ENCODE data around the gene RAX2. TPM values are rescaled to one million over a fixed set of nuclear protein-coding genes. Genes with fewer than 3 reads are reported as not detected.

Gene RAX2
- total and polyA plus RNA-seq, 2 donors (not counting 1 experiment from before 2014, with no cell fraction given), result not detected

DNA sequence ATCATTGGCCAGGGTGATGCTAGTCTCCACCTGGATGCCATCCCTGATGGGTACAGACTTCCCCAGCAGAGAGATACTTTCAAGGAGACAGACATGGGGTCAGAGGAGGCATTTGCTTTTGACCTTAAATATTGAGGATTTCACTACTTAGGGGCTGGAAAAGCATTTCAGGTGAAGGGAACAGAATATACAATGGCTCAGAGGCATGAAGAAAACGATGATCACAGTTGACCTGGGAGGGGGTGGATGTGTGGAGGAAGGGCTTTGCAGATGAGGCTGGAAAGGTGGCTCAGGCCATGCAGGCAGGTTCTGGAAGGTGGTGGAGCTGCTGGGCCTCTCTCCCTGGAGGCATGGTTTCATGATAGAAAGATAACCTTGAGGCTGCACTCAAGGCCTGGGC, 10.3 kb upstream of the RAX2 start:
- Histone ChIP-seq H4K20me1 (ENCODE audit: control insufficient read depth, extremely low read depth, insufficient read depth, low read length) (no peaks in the 10 kb centered on the region), H3K4me1 (ENCODE audit: control insufficient read depth, extremely low read depth, insufficient read depth, low read length) (no peaks in the 10 kb centered on the region), H3K27ac (ENCODE audit: insufficient read depth, low read length) (no peak overlapping the region), H3K9ac (ENCODE audit: insufficient read depth, low read length) (no peak overlapping the region), H3K36me3 (ENCODE audit: control insufficient read depth, insufficient read depth, low read length) (no peaks in the 10 kb centered on the region), H3K4me3 (replicated peaks in 1 of 4; ENCODE audit: control extremely low read depth in 1 of 4, insufficient read depth in 1 of 4, low read depth in 3 of 4, low read length in 4 of 4) (no peak overlapping the region), H2AFZ (ENCODE audit: low read length) (no peak overlapping the region), H3K4me2 (ENCODE audit: extremely low read depth, insufficient read depth, low read length) (no peak overlapping the region), H3K79me2 (ENCODE audit: control insufficient read depth, insufficient read depth, low read length) (no peaks in the 10 kb centered on the region), H3K27me3 (ENCODE audit: control insufficient read depth, insufficient read depth, low read length) (peaks cover 2% of the 10 kb centered on the region), H3K9me3 (ENCODE audit: control insufficient read depth, insufficient read depth, low read depth, low read length) (no peaks in the 10 kb centered on the region)
- DNase-seq (ENCODE audit: low read depth in 2 of 2), result no peak
- no peak for TF ChIP-seq EZH2 (IDR thresholded peaks at IDR 0.05; ENCODE audit: low read length, missing control alignments)
- TF ChIP-seq CTCF (conservative IDR thresholded peaks at IDR 0.05 in 1 of 2, IDR thresholded peaks at IDR 0.05 in 1 of 2; ENCODE audit: low read depth in 1 of 2, low read length in 2 of 2), result no peak

DNA sequence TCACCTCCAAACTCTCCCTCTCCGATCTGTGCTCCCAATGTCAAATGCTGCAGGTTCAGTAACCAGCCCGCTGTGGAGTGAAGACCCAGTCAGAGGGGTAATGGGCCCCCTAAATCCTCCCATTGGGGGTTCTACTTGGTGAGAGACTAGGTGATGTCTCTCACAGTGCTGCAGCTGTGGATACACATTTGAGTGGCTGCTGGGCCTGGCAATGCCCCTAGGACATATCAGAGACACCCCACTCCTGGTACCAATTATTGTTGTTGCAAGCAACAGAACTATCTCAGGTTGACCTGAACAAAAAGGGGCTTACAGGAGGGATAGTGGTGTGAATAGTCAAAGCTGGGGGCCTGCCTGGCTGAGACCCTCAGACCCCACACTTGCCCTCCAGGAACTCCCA, 9.6 kb upstream of the RAX2 start:
- H3K4me3 ChIP-seq (replicated peaks in 1 of 4; ENCODE audit: control extremely low read depth in 1 of 4, insufficient read depth in 1 of 4, low read depth in 3 of 4, low read length in 4 of 4), result no peak overlapping the region
- no peak overlapping the region for H3K9ac ChIP-seq (ENCODE audit: insufficient read depth, low read length)
- H3K27ac ChIP-seq (ENCODE audit: insufficient read depth, low read length), result no peak overlapping the region
- TF ChIP-seq EZH2 (IDR thresholded peaks at IDR 0.05; ENCODE audit: low read length, missing control alignments), result no peak
- no peak for TF ChIP-seq CTCF (conservative IDR thresholded peaks at IDR 0.05 in 1 of 2, IDR thresholded peaks at IDR 0.05 in 1 of 2; ENCODE audit: low read depth in 1 of 2, low read length in 2 of 2)
- H3K9me3 ChIP-seq (ENCODE audit: control insufficient read depth, insufficient read depth, low read depth, low read length), result no peaks in the 10 kb centered on the region
- no peak overlapping the region for H3K4me2 ChIP-seq (ENCODE audit: extremely low read depth, insufficient read depth, low read length)
- no peaks in the 10 kb centered on the region for H3K36me3 ChIP-seq (ENCODE audit: control insufficient read depth, insufficient read depth, low read length)
- no peaks in the 10 kb centered on the region for H4K20me1 ChIP-seq (ENCODE audit: control insufficient read depth, extremely low read depth, insufficient read depth, low read length)
- H3K4me1 ChIP-seq (ENCODE audit: control insufficient read depth, extremely low read depth, insufficient read depth, low read length), result no peaks in the 10 kb centered on the region
- peaks cover 2% of the 10 kb centered on the region for H3K27me3 ChIP-seq (ENCODE audit: control insufficient read depth, insufficient read depth, low read length)
- H2AFZ ChIP-seq (ENCODE audit: low read length), result no peak overlapping the region
- no peak for DNase-seq (ENCODE audit: low read depth in 2 of 2)
- H3K79me2 ChIP-seq (ENCODE audit: control insufficient read depth, insufficient read depth, low read length), result no peaks in the 10 kb centered on the region

- Histone ChIP-seq H3K9me3 (ENCODE audit: control insufficient read depth, insufficient read depth, low read depth, low read length) (no peaks in the 10 kb centered on the region), H3K27me3 (ENCODE audit: control insufficient read depth, insufficient read depth, low read length) (peaks cover 2% of the 10 kb centered on the region), H3K4me3 (replicated peaks in 1 of 4; ENCODE audit: control extremely low read depth in 1 of 4, insufficient read depth in 1 of 4, low read depth in 3 of 4, low read length in 4 of 4) (no peak overlapping the region), H3K4me2 (ENCODE audit: extremely low read depth, insufficient read depth, low read length) (no peak overlapping the region), H4K20me1 (ENCODE audit: control insufficient read depth, extremely low read depth, insufficient read depth, low read length) (no peaks in the 10 kb centered on the region), H3K27ac (ENCODE audit: insufficient read depth, low read length) (no peak overlapping the region), H3K4me1 (ENCODE audit: control insufficient read depth, extremely low read depth, insufficient read depth, low read length) (no peaks in the 10 kb centered on the region), H3K36me3 (ENCODE audit: control insufficient read depth, insufficient read depth, low read length) (no peaks in the 10 kb centered on the region), H2AFZ (ENCODE audit: low read length) (no peak overlapping the region), H3K9ac (ENCODE audit: insufficient read depth, low read length) (no peak overlapping the region), H3K79me2 (ENCODE audit: control insufficient read depth, insufficient read depth, low read length) (no peaks in the 10 kb centered on the region)
- no peak for DNase-seq (ENCODE audit: low read depth in 2 of 2)
- TF ChIP-seq CTCF (conservative IDR thresholded peaks at IDR 0.05 in 1 of 2, IDR thresholded peaks at IDR 0.05 in 1 of 2; ENCODE audit: low read depth in 1 of 2, low read length in 2 of 2), result no peak
- TF ChIP-seq EZH2 (IDR thresholded peaks at IDR 0.05; ENCODE audit: low read length, missing control alignments), result no peak
Observed at GRCh38 chr19:3780786-3781304, 8.8 kb upstream of the RAX2 start.

All from fibroblast of lung (primary cell).